K562 (cell line): ENCODE results near the gene KCND2. TPM values are rescaled to one million over a fixed set of nuclear protein-coding genes. Genes with fewer than 3 reads are reported as not detected.
A peak's percentile ranks its signal among the peaks of the same experiment; 100 is the strongest.

Source experiments
- ATAC-seq: fragments of 200-7000 bp; cut with Tn5 transposase; 3 replicates; pipeline ENCODE4 v1.9.1; 2020; ENCODE audit warnings: moderate library complexity
- BruUV-seq: library from RNA; stranded (reverse); fragments of 400-500 nt; replicated peaks from 2 replicates; lab custom pipeline; 2021; lab: Mats Ljungman, UMichigan
- CTCF ChIA-PET: fragments of 300-600 bp; formaldehyde crosslinking; extraction: SDS; loops from one replicate; lab custom pipeline; 2021; ENCODE audit warnings: low intra/inter-chr PET ratio; lab: Yijun Ruan, JAX
- POLR2A ChIA-PET: fragments of 300-600, 350-650 bp; sonication (Branson Sonifier 250); formaldehyde crosslinking; extraction: SDS; loops from one replicate; lab custom pipeline; 2021; ENCODE audit warnings: antibody characterized with exemption, inconsistent platforms; lab: Yijun Ruan, JAX
- DNase-seq, 4 experiments: peaks; one replicate each; pipeline versions ENCODE4 v3.0.0 to v3.0.0-alpha.2; 2011 to 2018; ENCODE audit warnings: low spot score in 3 of 4, mixed read lengths in 3 of 4; ENCODE audit errors: extremely low read depth in 1 of 4
- FAIRE-seq: peaks from 2 replicates; lab custom pipeline; 2011; peaks lifted over from hg19 to GRCh38; lab: Jason Lieb, UNC
- H2AFZ ChIP-seq: 2 replicates; pipeline ENCODE4 v1.6.0; 2011; ENCODE audit warnings: low read depth, low read length, control low read depth, inconsistent platforms
- H3K27ac ChIP-seq: fragments of 200-600 bp; 3 replicates; pipeline ENCODE4 v1.8.0; 2011; ENCODE audit warnings: low read depth, mild to moderate bottlenecking, control low read depth, inconsistent platforms, low read length, moderate library complexity, mixed read lengths; ENCODE audit errors: extremely low read depth
- H3K27me3 ChIP-seq, 2 experiments: fragments of 300-600 bp in 1 of 2; 2 replicates in 1 of 2; 3 replicates in 1 of 2; pipeline versions ENCODE4 v1.6.0 to v1.8.0; 2011; ENCODE audit warnings: inconsistent platforms in 2 of 2, low read length in 2 of 2, mild to moderate bottlenecking in 1 of 2, mixed read lengths in 1 of 2, moderate library complexity in 1 of 2; ENCODE audit not compliant: control insufficient read depth in 2 of 2, insufficient read depth in 2 of 2
- H3K36me3 ChIP-seq: fragments of 300-600 bp; 3 replicates; pipeline ENCODE4 v1.8.0; 2011; ENCODE audit warnings: mild to moderate bottlenecking, low read length, inconsistent platforms; ENCODE audit not compliant: control insufficient read depth, insufficient read depth
- H3K4me1 ChIP-seq, 2 experiments: fragments of 200-600 bp in 1 of 2; replicated peaks in 1 of 2; 2 replicates in 1 of 2; 3 replicates in 1 of 2; pipeline versions ENCODE4 v1.5.1 to v1.8.0; 2011; ENCODE audit warnings: inconsistent platforms in 2 of 2, low read length in 2 of 2, mild to moderate bottlenecking in 1 of 2, mixed read lengths in 1 of 2, moderate library complexity in 1 of 2; ENCODE audit not compliant: control insufficient read depth in 2 of 2, insufficient read depth in 2 of 2
- H3K4me2 ChIP-seq: 2 replicates; pipeline ENCODE4 v1.6.1; 2011; ENCODE audit warnings: low read length, control low read depth, inconsistent platforms, mixed read lengths; ENCODE audit not compliant: insufficient read depth
- H3K4me3 ChIP-seq: fragments of 200-600 bp; sonication (generic), shearing (Covaris generic); 2 replicates; pipeline ENCODE4 v1.5.1; 2016; ENCODE audit warnings: control low read depth, inconsistent platforms
- H3K79me2 ChIP-seq: fragments of 200-600 bp; 3 replicates; pipeline ENCODE4 v1.8.0; 2011; ENCODE audit warnings: low read length, inconsistent platforms; ENCODE audit not compliant: control insufficient read depth, insufficient read depth
- H3K9ac ChIP-seq, 2 experiments: 2 replicates each; pipeline versions ENCODE4 v1.6.0 to v1.6.1; 2011; ENCODE audit warnings: low read depth in 2 of 2, low read length in 2 of 2, control low read depth in 1 of 2, inconsistent platforms in 1 of 2, mild to moderate bottlenecking in 1 of 2, mixed read lengths in 1 of 2; ENCODE audit not compliant: insufficient read depth in 1 of 2
- H3K9me1 ChIP-seq: one replicate; pipeline ENCODE4 v1.6.0; 2011; ENCODE audit warnings: inconsistent platforms, mild to moderate bottlenecking, low read length, moderate library complexity; ENCODE audit not compliant: control insufficient read depth, insufficient read depth
- H3K9me3 ChIP-seq: replicated peaks from 2 replicates; pipeline ENCODE4 v1.5.1; 2011; ENCODE audit warnings: low read depth, low read length, inconsistent platforms; ENCODE audit not compliant: control insufficient read depth, insufficient read depth
- H4K20me1 ChIP-seq: replicated peaks from 2 replicates; pipeline ENCODE4 v1.6.1; 2011; ENCODE audit warnings: low read length, inconsistent platforms, mixed read lengths; ENCODE audit not compliant: control insufficient read depth, insufficient read depth
- ATF3 ChIP-seq, 2 experiments: fragments of 450-650 bp in 1 of 2; sonication (generic) in 1 of 2; formaldehyde crosslinking in 1 of 2; IDR thresholded peaks in 1 of 2; conservative IDR thresholded peaks in 1 of 2; 2 replicates each; pipeline versions ENCODE4 v1.6.1 to v1.8.1; 2016 to 2023; ENCODE audit warnings: mild to moderate bottlenecking in 2 of 2, moderate library complexity in 2 of 2, inconsistent platforms in 1 of 2, missing genetic modification reagents in 1 of 2
- CEBPG ChIP-seq, 3 experiments: fragments of 200-800 bp in 1 of 3; sonication (Bioruptor generic) in 1 of 3; sonication (generic) in 1 of 3; formaldehyde crosslinking in 1 of 3; IDR thresholded peaks in 2 of 3; conservative IDR thresholded peaks in 1 of 3; 2 replicates each; pipeline versions ENCODE4 v1.6.1 to v1.8.0; 2016 to 2022; ENCODE audit warnings: missing compliant biosample characterization in 2 of 3, missing genetic modification characterization in 2 of 3, mild to moderate bottlenecking in 1 of 3, missing genetic modification reagents in 1 of 3
- ETV5 ChIP-seq: sonication (generic); formaldehyde crosslinking; IDR thresholded peaks from 2 replicates; pipeline ENCODE4 v1.4.0; 2020; ENCODE audit warnings: low read depth, mild to moderate bottlenecking, missing genetic modification reagents
- PCBP1 ChIP-seq: fragments of 200-400 bp; formaldehyde crosslinking; IDR thresholded peaks from 2 replicates; pipeline ENCODE4 v1.6.1; 2018; ENCODE audit warnings: mild to moderate bottlenecking, low read depth, low read length; ENCODE audit not compliant: poor library complexity, severe bottlenecking
- ZNF3 ChIP-seq: fragments of 250-450 bp; sonication (Bioruptor Pico); IDR thresholded peaks from 2 replicates; pipeline ENCODE4 v1.5.0; 2021; ENCODE audit warnings: mild to moderate bottlenecking, moderate library complexity
- ZNF609 ChIP-seq: sonication (generic); formaldehyde crosslinking; IDR thresholded peaks from 2 replicates; pipeline ENCODE4 v1.8.1; 2023; ENCODE audit warnings: missing genetic modification reagents, mild to moderate bottlenecking, borderline replicate concordance
- ZZZ3 ChIP-seq: fragments of 450-650 bp; IDR thresholded peaks from 2 replicates; pipeline ENCODE4 v1.6.1; 2016; ENCODE audit warnings: antibody characterized with exemption, mild to moderate bottlenecking, moderate library complexity
- WGBS: fragments of 100-300 bp; shearing (Covaris generic); methylation state at CpG from one replicate; pipeline ENCODE4 v1.1.6; 2016; ENCODE audit warnings: low coverage, mixed read lengths; ENCODE audit not compliant: insufficient coverage; ENCODE audit errors: missing lambda C conversion rate; 5-methylcytosine and 5-hydroxymethylcytosine counted together
- in situ Hi-C: fragments of 300-500 bp; cut with MboI; formaldehyde crosslinking; loops from 4 replicates; pipeline ENCODE4 v1.15.0; 2018; ENCODE audit warnings: inconsistent platforms, mixed read lengths
- intact Hi-C: fragments of 100-400 bp; cut with micrococcal nuclease; formaldehyde crosslinking; loops from 2 replicates; pipeline ENCODE4 v1.14.2; 2022
- polyA plus RNA-seq, 8 experiments: library from polyadenylated mRNA; depleted of rRNA in 4 of 8; stranded (reverse) in 5 of 8; unstranded in 3 of 8; fragments of >200 nt; fragmentation: Nextera tagmentation in 2 of 8; fragmentation: Illumina TruSeq in 1 of 8; extraction: Ambion mirVana in 2 of 8; extraction: Trizol in 1 of 8; gene quantifications; 2 replicates each; pipeline versions ENCODE4 v1.2.1 to v1.2.3, GENCODE V29; 2011 to 2014; ENCODE audit warnings: inconsistent platforms in 1 of 8, missing spikeins in 1 of 8
- total RNA-seq, 7 experiments: library from RNA; depleted of rRNA in 6 of 7; stranded (reverse); fragments of >200 nt in 6 of 7; fragmentation: Illumina TruSeq in 2 of 7; extraction: Trizol in 2 of 7; gene quantifications; 2 replicates each; pipeline versions ENCODE4 v1.2.1 to v1.2.3, GENCODE V29; 2011 to 2021; ENCODE audit warnings: low replicate concordance in 1 of 7

KCND2 gene
- total and polyA plus RNA-seq, 9 of the 15 experiments (the other 6 are each of a cell fraction or from before 2014, with no cell fraction given), result 0.03 to 0.12 TPM; not detected in 7

GRCh38 chr7:120611975-120612374 is 339.0 kb downstream of the KCND2 start:
- BruUV-seq, result no TSS peak
- DNase-seq (no peak), FAIRE-seq (no peak), ATAC-seq (no peak)
- Histone ChIP-seq H3K27ac (no peak overlapping the region), H3K27me3 (no peaks in the 10 kb centered on the region), H2AFZ (no peak overlapping the region), H3K79me2 (no peaks in the 10 kb centered on the region), H3K9me1 (no peaks in the 10 kb centered on the region), H3K9ac (no peak overlapping the region), H3K4me2 (no peak overlapping the region)
- in situ Hi-C loops, result no loop called here
- POLR2A ChIA-PET, result no interaction called here
- TF ChIP-seq PCBP1 (no peak), ATF3 (IDR thresholded peaks at IDR 0.05) (peak; percentile 20; the same call in 1 of the 2 replicates), ATF3 (CRISPR knock-in tag; conservative IDR thresholded peaks at IDR 0.05) (no peak), ZNF3 (CRISPR knock-in tag) (no peak), CEBPG (CRISPR knock-in tag; IDR thresholded peaks at IDR 0.05) (no peak), CEBPG (tag; conservative IDR thresholded peaks at IDR 0.05 in 1 of 2, IDR thresholded peaks at IDR 0.05 in 1 of 2) (peak in 1 of 2 experiments; percentile 56; a peak in 1 of 4 replicates), ETV5 (CRISPR knock-in tag) (no peak), ZNF609 (CRISPR knock-in tag) (no peak), ZZZ3 (no peak)
- TF ChIP-seq, all 486 proteins: peak for 2
- intact Hi-C loops, result no loop called here
- WGBS, result 3% methylated on average over 1 of the region's 1 CpG
- H4K20me1 ChIP-seq, result no peaks in the 10 kb centered on the region
- no peaks in the 10 kb centered on the region for H3K9me3 ChIP-seq
- H3K36me3 ChIP-seq, result no peaks in the 10 kb centered on the region
- H3K4me3 ChIP-seq, result no peak overlapping the region
- H3K4me1 ChIP-seq, result no peaks in the 10 kb centered on the region
- CTCF ChIA-PET, result no interaction called here
